GM12874 (cell line): ENCODE measurements around the gene LRRC4C.

Experiments used
- CTCF ChIP-seq: IDR thresholded peaks from 2 replicates; pipeline ENCODE4 v1.5.1; 2011; ENCODE audit warnings: low read depth, mild to moderate bottlenecking, control low read depth, low read length, moderate library complexity; ENCODE audit not compliant: insufficient read depth

LRRC4C gene

GRCh38 chr11:40268551-40268950 lies 1190.9 kb downstream of the LRRC4C start:
- no peak for TF ChIP-seq CTCF

GRCh38 chr11:40255457-40255856 lies 1204.0 kb downstream of the LRRC4C start:
- no peak for TF ChIP-seq CTCF

GRCh38 chr11:40253166-40253565 lies 1206.3 kb downstream of the LRRC4C start:
- no peak for TF ChIP-seq CTCF

GRCh38 chr11:40252236-40252635 lies 1207.2 kb downstream of the LRRC4C start:
- no peak for TF ChIP-seq CTCF

GRCh38 chr11:40246983-40247382 lies 1212.5 kb downstream of the LRRC4C start:
- TF ChIP-seq CTCF: no peak

GRCh38 chr11:40241524-40242051 lies 1217.9 kb downstream of the LRRC4C start:
- TF ChIP-seq CTCF: no peak

- no peak for TF ChIP-seq CTCF
These were observed 1219.2 kb downstream of the LRRC4C start for GRCh38 chr11:40240284-40240683.
